SHP77 (cell line): ENCODE results near the gene ANKRD12.
"Not testable (repeated sequence)": the region's sequence is repeated elsewhere in the genome, so short reads cannot be mapped to it uniquely, and the experiment has no call there.

ENCODE experiments used
- DNase-seq, 2 experiments: peaks; one replicate each; lab custom pipeline; 2025; lab: John Stamatoyannopoulos, UW

The ANKRD12 gene

GRCh38 chr18:9233771-9234440, 97.3 kb downstream of the ANKRD12 start:
- no peak for DNase-seq

DNA sequence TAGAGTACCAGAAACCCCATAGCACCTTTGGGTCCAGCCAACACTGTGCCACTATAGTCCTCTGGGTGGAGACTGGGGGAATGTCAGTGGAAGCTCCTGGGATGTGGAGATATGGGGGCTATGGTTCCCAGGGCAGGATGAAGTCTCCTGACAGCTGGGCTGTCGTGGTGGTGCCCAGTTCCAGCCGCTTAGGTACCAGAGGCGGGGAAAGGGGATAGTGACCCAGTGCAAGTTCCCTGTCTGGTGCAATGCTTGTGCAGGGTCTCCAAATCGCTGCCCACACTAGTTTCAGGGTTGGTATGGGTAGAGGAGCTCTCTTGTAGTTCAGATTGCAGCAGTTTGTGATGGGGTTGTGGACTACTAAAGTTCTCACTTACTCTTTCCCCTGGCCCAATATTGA, 97.9 kb downstream of the ANKRD12 start:
- no peak for DNase-seq

DNA sequence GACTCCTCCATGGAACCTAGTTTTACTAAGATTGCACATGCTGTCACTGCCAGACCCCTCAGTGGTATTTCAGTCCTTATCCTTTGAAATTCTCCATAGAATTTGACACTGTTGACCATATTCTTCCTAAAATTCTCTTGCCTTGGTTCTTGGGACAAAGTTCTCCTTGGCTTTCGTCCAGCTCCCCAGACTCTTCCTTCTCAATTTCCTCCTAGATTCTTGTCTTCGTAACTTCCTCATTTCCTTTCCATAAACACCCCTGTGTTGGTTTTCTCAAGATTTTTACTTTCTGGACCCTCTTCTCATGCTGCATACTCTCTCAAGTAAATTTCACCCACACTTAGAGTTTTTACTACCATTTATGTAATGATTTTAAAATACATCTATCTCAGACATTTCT, 101.4 kb downstream of the ANKRD12 start:
- DNase-seq = no peak

- DNase-seq = no peak
These were observed 103.1 kb downstream of the ANKRD12 start for GRCh38 chr18:9239720-9240119.

GRCh38 chr18:9240270-9240669, 103.7 kb downstream of the ANKRD12 start:
- no peak for DNase-seq

- DNase-seq = no peak
These were observed 106.4 kb downstream of the ANKRD12 start for GRCh38 chr18:9243029-9243428.

GRCh38 chr18:9244376-9244775, 107.8 kb downstream of the ANKRD12 start:
- DNase-seq = no peak

GRCh38 chr18:9248661-9249060, 112.1 kb downstream of the ANKRD12 start:
- DNase-seq = no peak

- no peak for DNase-seq
These were observed 112.7 kb downstream of the ANKRD12 start for GRCh38 chr18:9249254-9249653.

DNA sequence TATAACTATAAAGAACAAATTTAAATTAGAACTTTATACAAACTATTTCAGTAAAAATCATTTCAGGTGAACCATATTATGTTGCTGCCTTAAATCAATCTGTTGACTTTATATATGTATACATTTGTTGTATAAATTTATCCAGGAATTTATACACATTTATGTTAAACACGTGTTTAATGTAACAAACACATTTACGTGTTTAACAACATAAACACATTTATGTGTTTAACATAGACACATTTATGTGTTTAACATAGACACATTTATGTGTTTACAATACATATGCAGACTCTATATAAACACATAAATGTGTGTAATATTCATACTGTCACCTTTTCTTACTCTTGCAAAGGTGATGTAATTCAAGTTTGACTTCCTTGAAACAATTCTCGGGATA, 122.6 kb downstream of the ANKRD12 start:
- no peak for DNase-seq

- DNase-seq = no peak
These were observed 124.1 kb downstream of the ANKRD12 start for GRCh38 chr18:9260388-9261380.

- DNase-seq = no peak
These were observed 126.7 kb downstream of the ANKRD12 start for GRCh38 chr18:9263264-9263663.

DNA sequence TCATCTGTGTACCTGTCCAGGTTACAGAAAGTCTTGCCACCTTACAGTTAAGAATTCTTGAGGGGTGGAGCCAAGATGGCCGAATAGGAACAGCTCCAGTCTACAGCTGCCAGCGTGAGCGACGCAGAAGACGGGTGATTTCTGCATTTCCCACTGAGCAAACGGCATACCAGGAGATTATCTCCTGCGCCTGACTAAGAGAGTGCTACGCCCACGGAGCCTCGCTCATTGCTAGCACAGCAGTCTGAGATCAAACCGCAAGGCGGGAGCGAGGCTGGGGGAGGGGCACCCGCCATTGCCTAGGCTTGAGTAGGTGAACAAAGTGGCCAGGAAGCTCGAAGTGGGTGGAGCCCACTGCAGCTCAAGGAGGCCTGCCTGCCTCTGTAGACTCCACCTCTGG, 128.2 kb downstream of the ANKRD12 start:
- DNase-seq = not testable (repeated sequence)

- DNase-seq = no peak
These were observed 136.6 kb downstream of the ANKRD12 start for GRCh38 chr18:9273221-9273620.

- no peak for DNase-seq
These were observed 139.3 kb downstream of the ANKRD12 start for GRCh38 chr18:9275890-9276289.

GRCh38 chr18:9278028-9278427, 141.4 kb downstream of the ANKRD12 start:
- DNase-seq = no peak

- no peak for DNase-seq
These were observed 144.3 kb downstream of the ANKRD12 start for GRCh38 chr18:9280849-9281248.

- DNase-seq = no peak
These were observed 145.2 kb downstream of the ANKRD12 start for GRCh38 chr18:9281780-9282179.

DNA sequence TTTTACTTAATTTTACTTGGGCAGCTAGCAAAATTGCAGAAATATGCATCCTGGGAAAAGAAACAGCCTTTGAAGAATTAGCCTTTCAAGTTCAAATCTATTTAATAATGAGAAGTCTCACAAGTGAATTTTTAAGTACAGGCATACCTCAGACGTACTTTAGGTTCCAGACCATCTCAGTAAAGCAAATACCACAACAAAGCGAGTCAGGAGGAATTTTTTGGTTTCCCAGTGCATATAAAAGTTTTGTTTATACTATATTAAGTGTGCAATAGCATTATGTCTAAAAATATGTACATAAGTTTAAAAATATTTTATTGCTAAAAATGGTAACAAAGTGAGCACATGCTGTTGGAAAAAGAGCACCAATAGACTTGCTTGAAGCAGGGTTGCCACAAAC, 147.2 kb downstream of the ANKRD12 start:
- DNase-seq = no peak

- no peak for DNase-seq
These were observed 149.0 kb downstream of the ANKRD12 start for GRCh38 chr18:9285604-9286003.

DNA sequence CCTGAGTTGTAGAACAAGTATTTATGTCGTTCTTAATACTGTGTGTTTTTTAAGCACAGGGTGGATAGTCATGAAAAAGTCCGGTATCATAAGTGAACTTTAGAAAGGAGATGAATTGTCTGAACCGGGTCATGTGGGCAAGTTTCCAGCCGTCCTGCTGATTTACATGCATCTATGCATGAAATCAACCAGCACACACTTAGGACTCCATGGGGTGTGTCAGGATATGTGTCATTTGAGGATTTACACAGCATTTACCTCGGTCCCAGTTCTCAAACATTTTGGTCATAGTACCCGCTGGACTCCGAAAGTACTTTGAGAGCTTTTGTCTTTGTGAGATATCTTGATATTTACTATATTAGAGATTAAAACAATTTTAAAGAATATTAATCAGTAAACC, 150.5 kb downstream of the ANKRD12 start:
- no peak for DNase-seq

- DNase-seq = no peak
These were observed 153.1 kb downstream of the ANKRD12 start for GRCh38 chr18:9289698-9290097.

GRCh38 chr18:9290156-9290555, 153.6 kb downstream of the ANKRD12 start:
- no peak for DNase-seq
